Retinal pigment epithelial cell (primary cell): Measurements from ENCODE around the gene CALU.
A peak's percentile ranks its signal among the peaks of the same experiment; 100 is the strongest.

Experiments
- DNase-seq: peaks from one replicate; pipeline ENCODE4 v3.0.0-alpha.2; 2010; ENCODE audit warnings: low read depth
- H3K4me3 ChIP-seq: 2 replicates; pipeline ENCODE4 v1.5.1; 2011; ENCODE audit warnings: mild to moderate bottlenecking, low read length, control low read depth, moderate library complexity
- TF ChIP-seq, protein P1 (sequence below): conservative IDR thresholded peaks from 2 replicates; pipeline ENCODE4 v1.5.1; 2011; ENCODE audit warnings: low read depth, low read length, control low read depth, inconsistent platforms

Gene CALU

DNA sequence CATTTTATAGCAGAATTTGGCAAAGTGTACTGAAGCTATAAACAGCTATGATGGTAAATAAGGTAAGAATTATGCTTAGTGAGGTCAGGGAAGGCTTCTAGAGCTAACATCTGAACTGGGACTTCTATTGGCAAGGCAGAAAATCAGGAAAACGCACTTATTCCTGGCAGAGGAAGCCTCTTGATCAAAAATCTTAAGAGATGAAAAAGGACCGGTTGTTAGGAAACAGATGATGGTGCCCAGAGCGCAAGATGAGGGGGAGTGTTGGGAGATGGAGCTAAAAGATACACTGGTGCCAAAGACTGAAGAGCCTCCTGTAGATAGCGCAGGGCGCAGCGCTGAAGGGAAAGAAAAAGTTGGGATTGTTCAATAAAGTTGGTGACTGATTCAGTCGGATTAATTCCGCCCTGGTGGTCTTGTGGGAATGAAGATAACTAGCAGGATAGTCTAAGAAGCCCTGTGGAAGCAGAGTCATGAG, 550 bp upstream of the CALU start:
- TF ChIP-seq, protein P1, sequence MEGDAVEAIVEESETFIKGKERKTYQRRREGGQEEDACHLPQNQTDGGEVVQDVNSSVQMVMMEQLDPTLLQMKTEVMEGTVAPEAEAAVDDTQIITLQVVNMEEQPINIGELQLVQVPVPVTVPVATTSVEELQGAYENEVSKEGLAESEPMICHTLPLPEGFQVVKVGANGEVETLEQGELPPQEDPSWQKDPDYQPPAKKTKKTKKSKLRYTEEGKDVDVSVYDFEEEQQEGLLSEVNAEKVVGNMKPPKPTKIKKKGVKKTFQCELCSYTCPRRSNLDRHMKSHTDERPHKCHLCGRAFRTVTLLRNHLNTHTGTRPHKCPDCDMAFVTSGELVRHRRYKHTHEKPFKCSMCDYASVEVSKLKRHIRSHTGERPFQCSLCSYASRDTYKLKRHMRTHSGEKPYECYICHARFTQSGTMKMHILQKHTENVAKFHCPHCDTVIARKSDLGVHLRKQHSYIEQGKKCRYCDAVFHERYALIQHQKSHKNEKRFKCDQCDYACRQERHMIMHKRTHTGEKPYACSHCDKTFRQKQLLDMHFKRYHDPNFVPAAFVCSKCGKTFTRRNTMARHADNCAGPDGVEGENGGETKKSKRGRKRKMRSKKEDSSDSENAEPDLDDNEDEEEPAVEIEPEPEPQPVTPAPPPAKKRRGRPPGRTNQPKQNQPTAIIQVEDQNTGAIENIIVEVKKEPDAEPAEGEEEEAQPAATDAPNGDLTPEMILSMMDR = no peak
- no peak for DNase-seq
- H3K4me3 ChIP-seq = peak overlapping the region; percentile 84

DNA sequence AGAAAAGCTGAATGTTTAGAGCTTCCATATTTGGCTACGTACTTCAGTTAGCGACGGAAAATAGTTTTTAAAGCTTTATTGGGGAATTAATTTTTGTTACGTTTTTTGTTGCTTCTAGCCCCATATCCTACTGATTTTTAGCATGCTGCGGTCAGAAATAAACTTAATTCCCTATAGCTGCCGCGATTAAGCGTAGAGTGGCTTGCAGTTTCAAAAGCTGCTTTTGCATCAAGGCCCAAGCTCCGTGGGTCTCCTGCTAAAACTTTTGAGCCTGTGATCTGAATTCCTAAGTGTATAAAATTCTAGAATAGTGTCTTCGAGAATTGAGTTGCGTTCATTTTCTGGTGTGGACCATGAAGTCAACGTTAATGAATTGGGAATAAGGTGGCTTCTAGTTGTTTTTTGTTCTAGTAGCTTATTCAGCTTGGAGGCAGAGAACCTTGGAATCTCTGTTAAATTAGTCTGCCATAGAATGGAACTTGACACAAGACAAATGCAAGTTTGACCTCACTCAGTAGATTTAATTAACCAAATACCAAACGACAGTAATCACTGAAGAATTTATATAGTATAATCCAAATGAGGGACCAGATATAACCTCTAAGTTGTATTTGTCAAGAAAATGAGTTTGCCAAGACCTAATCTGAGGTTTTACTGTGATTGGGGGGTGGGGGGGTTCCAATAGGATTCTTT, 977 bp downstream of the CALU start:
- DNase-seq = no peak
- TF ChIP-seq, protein P1 = no peak
- peak overlapping the region; percentile 84 for H3K4me3 ChIP-seq

DNA sequence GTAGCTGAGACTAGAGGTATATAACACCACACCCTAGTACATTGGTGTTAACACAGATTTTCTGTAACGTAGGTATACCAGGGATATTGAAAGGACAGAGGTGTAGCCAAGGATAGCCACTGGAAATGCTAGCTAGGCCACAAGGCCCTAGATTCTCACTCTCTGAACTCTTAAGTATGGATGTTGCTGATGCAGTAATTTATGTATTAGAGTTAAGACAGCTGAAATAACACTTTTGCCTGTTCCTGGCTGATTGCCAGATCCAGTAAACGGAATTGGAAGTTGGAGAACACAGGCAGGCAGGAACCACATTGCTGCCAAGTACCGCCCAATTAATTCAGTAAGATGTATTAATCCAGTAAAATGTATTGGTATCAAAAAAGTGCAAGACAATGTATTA, 1.8 kb downstream of the CALU start:
- peak; percentile 34 for DNase-seq
- TF ChIP-seq, protein P1 = no peak
- peak overlapping the region; percentile 84 for H3K4me3 ChIP-seq

DNA sequence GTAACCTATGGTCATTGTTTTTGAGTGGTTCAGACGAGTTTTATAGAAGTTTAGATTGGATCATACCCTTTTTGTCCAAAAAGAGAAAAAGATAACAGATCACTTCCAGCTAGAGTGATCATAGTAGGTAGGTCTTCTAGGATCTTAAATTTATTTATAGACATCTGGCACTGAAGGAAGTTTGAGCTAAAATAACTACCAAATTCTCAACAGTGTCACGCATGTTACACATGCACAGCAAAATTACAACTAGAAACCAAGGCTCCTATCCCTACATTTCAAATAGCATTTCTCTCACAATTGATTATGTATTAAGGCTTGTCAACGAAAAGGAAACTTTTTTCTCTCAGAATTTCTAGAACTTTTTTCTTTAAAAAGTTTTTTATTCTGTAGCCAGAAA, 2.3 kb downstream of the CALU start:
- H3K4me3 ChIP-seq = peak overlapping the region; percentile 84
- DNase-seq = no peak
- TF ChIP-seq, protein P1 = no peak

DNA sequence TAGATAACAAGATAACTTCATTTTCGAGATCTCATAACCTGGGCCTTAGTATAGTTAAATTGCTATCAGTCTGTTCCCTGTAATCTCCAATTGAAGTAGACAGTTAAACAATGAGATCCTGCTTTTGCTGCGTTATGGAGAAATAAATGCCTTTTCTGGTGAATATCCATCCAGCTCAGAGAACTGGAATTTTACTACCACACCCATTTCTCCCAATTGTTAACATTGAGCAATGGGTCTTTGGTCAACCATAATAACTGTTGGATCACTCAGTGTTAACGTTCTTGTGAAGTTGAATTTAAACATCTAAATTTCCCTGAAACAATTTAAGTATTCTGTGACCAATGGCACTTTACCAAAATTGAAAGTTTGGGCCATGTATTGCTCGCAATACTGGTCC, 3.0 kb downstream of the CALU start:
- TF ChIP-seq, protein P1 = no peak
- no peak for DNase-seq
- no peak overlapping the region for H3K4me3 ChIP-seq

DNA sequence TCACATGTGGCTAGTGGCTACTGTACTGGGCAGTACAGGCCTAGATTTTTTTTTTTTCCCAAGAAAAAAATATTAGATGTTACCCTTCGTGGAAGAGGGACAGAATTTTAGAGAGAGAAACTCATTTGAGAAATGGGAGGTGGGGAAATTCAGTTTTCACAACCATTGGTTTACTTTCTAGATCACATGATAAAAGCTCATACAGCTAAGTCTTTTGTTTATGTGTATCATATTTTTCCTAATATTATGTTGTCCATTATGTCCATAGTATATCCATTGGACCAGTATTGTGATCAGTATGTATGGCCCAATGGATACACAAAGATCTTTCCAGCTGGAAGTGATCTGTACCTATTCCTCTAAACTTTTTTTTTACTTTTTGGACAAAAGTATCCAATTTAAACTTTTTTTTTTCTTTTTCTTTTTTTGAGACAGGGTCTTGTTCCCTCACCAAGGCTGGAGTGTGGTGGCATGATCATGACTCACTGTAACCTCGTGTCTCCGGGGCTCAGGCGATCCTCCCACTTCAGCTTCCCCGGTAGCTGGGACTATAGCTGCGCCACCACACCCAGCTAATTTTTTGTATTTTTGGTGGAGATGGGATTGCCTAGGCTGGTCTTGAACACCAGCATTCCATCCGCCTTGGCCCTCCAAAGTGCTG, 4.1 kb downstream of the CALU start:
- DNase-seq = peak; percentile 34
- TF ChIP-seq, protein P1 = no peak
- H3K4me3 ChIP-seq = no peak overlapping the region
